SIG-M5 treated with dmso at 0.1 percent for 504 hours (cell line): ENCODE results near the gene KRTAP1-5.
"Not testable (repeated sequence)": the region's sequence is repeated elsewhere in the genome, so short reads cannot be mapped to it uniquely, and the experiment has no call there.

Source experiments
- DNase-seq: peaks from one replicate; lab custom pipeline; 2025; ENCODE audit not compliant: unreplicated experiment; lab: John Stamatoyannopoulos, UW

KRTAP1-5 gene

GRCh38 chr17:41026715-41027471, at the start of gene KRTAP1-5:
Gene KRTAP1-5 (minus strand): TSS chr17:41027208. CDS start chr17:41027155, 53 bp downstream.
- no peak for DNase-seq

GRCh38 chr17:41076788-41077187, 49.8 kb upstream of the KRTAP1-5 start:
- DNase-seq, result no peak

DNA sequence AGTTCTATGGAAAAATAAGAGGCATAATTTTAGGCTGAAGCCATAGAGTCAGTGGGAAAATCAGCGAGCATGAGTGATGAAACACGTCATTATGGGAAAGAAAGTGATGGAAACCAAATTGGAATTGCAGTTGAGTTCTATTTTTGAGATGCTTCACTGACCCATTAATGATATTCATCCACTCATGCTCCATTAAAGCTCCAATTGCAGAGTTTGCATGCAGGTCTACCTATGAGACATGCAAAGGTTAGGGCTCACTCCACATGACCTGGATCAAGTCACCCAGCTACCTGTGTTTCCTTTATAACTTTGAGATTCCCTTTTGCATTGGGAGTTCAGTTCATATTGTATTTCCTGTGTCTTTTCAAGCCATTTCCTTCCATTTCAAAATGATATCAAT, 46.7 kb upstream of the KRTAP1-5 start:
- DNase-seq, result no peak

DNA sequence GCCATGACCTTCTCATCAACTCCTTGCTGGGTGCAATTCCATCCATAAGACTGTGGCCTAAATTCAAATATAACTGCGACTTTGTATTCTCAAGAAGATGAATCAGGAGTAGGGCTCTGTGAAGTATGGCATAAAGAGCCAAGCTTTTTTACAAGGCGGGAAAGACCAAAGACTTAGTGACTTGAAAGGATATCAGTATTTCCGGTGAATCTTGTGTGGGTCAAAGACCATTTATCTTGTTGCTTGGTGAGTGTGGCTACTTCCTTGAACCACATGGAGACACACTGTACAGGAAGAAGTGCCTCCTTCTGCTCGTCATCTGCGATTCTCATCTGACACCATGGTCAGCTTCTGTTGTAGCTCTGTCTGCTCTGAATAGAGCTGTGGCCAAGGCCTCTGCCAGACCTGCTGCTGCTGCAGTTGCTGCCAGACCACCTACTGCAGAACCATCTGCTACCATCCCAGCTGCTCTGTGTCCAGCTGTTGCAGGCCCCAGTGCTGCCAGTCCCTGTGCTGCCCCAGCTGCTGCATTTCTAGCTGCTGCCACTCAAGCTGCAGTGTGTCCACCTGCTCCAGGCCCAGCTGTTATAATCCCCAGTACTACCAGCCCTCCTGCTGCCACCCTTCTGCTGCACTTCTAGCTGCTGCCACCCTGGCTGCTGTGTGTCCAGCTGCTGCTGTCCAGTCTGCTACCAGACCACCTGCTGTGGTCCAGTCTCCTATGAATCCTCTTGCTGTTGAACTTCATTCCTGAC, 44.8 kb upstream of the KRTAP1-5 start:
- no peak for DNase-seq

GRCh38 chr17:41069031-41069430, 42.0 kb upstream of the KRTAP1-5 start:
- no peak for DNase-seq

DNA sequence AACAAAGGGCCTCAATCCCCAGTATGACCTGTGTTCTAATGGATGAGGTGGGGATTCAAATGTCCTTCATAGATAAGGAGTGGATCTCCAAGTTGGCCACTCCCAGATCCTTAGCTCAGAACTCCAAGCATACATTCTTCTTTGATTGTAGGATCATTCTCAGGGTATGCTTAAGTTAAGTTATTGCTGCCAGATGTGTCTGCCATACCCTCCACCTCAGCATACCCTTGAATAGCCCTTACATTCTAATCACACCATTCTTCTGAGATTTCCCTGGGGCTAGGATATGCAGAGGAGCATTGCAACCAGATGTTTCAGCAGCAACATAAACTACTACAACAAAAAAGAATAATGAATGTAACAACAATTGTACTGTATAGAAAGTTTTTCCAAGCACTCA, 40.3 kb upstream of the KRTAP1-5 start:
- no peak for DNase-seq

DNA sequence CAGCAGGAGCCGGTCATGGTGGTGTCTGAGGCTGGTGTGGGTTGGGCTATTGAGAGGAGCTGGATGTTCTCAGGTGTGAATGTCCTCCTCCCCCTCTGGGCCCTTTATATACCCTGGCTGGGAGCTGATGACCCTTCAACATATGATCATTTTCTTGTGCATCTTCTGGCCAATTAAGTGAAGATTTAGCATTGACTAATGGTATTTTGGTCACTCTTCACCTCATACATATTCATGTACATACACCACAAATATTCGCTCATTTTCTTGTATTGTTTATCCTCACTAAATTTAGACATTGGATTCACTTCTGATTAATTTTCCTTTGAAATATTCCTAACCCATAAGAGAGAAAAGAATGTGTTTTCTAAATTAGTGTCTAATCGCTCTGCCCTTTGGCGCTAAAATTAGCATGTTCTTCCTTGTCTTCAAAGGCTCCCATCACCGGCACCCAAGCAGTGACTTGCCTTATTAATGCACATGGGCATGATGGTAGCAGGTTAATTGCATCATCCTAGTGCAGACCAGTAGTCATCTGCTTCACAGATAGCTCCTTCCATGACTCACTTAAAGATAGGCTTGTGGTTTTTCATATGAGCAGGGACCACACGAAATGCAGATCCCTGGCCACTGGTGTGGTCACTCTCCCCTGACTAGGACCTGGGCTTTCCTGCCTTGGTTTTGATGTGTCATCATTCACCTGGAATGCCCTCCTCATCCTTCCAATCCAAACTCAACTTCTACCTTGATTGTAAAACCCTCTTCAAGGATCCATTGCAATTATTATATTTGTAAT, 39.0 kb upstream of the KRTAP1-5 start, which contains the start of gene KRTAP2-4:
TSS of gene KRTAP2-4 (minus strand) at position 51 of the 796 bp plus-strand sequence. CDS start at position 17, 34 bp downstream.
- no peak for DNase-seq

GRCh38 chr17:41065016-41065689, 38.1 kb upstream of the KRTAP1-5 start:
- not testable (repeated sequence) for DNase-seq

DNA sequence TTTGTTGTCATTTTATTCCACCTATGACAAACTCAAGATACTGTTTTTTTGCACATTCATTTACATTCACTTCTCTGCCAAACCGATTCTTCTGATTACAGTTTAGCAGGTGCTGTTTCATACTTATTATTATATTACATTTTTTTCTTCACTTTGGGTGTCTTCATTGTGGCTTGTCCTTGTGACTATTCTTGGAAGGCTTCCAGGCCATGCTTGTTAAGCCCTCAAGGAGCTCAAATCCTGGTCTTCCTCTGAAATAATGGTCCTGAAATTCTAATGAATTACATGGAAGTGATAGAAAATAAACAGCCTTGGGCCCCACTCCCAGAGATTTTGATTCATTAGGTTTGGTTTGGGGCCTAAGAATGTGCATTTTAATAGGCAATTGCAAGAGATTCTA, 37.3 kb upstream of the KRTAP1-5 start:
- DNase-seq, result no peak

GRCh38 chr17:41063449-41063848, 36.4 kb upstream of the KRTAP1-5 start:
- DNase-seq, result no peak

DNA sequence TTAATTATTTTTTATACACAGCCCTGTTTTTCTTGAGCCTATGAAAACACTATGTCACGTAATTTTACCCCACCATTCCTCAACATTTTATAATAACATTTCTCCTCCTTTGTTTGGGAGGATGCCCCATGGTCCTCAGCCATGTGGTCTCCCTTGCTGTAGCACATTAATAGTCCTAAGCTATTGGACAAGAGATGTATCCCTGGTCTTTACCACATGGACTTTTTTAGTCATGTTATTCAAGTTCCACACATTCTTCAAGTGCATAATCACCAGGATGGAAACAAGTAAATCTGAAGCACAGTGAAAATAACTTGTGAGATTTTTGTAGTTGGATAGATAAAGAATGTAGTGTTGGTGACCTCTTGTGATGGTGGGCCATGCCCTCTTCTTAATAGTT, 35.0 kb upstream of the KRTAP1-5 start:
- no peak for DNase-seq

DNA sequence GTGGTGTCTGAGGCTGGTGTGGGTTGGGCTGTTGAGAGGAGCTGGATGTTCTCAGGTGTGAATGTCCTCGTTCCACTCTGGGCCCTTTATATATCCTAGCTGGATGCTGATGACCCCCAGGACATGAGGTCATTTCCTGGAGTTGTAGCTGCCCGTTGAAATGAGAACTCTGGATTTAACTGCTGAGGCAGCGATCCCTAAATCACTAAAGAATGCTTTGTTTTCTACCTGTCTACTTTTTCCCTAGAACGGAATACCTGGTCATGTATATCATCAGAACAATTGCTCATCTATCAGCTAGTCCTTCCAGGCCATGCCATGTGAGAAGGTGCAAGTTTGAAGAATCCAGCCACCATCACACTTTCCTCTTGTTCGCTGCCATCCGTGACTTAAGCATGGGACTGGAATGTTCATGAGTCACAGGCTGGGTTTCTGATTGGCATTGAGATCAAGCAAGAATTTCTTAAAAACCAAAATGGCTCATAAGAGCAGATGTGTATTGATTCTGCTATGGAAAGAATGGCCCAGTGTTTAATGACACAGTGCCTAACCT, 33.1 kb upstream of the KRTAP1-5 start, which contains the start of gene KRTAP2-3:
TSS of gene KRTAP2-3 (minus strand) at position 63 of the 553 bp plus-strand sequence. CDS start 64 bp downstream, outside the sequence.
- no peak for DNase-seq

DNA sequence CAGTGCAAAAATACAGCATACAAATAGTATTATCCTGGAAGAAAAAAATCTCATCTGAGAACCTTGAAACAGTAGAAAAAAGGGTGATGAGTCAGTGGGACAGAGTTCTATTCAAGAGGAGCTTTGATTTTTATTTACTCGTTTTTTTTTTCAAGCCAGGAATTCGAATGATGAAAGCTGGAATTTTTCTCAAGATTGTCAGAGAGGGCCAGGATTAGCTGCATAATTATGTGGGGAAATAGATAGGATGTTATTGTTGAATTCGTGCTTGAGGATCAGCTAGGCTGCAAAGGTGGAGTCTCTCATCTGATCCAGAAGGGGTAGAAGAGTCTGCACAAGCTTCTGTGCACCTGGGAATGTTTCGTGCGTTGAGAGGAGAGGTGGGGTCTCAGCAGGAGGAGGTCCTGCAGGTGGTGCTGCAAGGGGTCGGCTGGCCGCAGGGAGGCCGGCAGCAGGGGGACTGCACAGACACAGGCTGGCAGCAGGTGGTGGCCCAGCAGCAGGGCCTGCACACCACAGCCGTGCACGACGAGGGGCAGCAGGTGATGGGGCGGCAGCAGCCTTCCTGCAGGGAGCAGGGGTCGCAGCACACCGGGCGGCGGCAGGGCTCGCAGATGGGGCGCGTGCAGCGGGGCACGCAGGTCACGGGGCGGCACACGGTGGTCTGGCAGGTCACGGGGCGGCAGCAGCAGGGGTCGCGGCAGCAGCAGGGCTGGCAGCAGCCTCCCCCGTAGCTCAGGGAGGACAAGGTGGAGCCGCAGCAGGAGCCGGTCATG, 32.5 kb upstream of the KRTAP1-5 start:
- DNase-seq, result not testable (repeated sequence)

DNA sequence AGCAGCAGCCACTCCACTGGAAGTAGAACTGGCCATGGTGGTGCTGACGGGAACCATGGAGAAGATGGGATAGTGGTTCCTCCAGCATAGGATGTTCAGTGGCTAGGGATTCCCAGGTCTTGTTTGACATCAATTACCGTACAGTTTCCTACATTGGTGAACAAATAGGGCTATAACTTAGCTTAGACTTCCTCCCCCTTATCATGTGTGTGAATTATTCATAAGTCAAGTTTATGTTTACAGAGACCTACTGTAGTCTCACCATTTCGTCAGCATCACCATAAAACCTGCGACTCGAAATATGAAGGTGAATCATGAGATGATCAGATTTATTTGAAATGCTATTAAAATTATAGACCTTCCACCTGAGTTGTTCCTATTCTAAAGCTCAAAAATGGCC, 31.7 kb upstream of the KRTAP1-5 start:
- DNase-seq, result no peak

GRCh38 chr17:41057547-41057946, 30.5 kb upstream of the KRTAP1-5 start:
- DNase-seq, result no peak

DNA sequence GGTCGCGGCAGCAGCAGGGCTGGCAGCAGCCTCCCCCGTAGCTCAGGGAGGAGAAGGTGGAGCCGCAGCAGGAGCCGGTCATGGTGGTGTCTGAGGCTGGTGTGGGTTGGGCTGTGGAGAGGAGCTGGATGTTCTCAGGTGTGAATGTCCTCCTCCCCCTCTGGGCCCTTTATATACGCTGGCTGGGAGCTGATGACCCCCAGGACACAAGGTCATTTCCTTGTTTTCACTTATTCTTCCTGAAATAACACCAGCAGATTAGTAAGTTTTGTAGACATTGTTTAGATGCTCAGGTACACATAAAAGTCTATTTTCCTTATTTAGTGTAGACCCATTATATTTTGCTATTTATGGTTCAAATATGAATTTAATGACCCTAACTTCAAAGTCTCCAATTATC, 28.1 kb upstream of the KRTAP1-5 start, which contains the start of gene KRTAP2-2:
TSS of gene KRTAP2-2 (minus strand) at position 101 of the 400 bp plus-strand sequence. CDS start at position 82, 19 bp downstream.
- not testable (repeated sequence) for DNase-seq

DNA sequence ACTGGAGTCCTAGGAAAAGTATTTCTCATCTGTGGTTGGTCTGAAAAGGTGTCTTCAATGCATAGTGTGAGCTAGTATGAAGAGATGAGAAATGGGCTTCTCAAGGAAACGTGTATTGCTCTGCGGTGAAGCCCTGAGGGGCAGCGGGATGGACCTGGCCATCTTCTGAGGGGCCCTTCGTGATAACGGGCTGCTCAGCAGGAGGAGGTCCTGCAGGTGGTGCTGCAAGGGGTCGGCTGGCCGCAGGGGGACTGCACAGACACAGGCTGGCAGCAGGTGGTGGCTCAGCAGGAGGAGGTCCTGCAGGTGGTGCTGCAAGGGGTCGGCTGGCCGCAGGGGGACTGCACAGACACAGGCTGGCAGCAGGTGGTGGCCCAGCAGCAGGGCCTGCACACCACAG, 27.5 kb upstream of the KRTAP1-5 start:
- not testable (repeated sequence) for DNase-seq

- no peak for DNase-seq
Measured at GRCh38 chr17:41054025-41054424, 27.0 kb upstream of the KRTAP1-5 start.

DNA sequence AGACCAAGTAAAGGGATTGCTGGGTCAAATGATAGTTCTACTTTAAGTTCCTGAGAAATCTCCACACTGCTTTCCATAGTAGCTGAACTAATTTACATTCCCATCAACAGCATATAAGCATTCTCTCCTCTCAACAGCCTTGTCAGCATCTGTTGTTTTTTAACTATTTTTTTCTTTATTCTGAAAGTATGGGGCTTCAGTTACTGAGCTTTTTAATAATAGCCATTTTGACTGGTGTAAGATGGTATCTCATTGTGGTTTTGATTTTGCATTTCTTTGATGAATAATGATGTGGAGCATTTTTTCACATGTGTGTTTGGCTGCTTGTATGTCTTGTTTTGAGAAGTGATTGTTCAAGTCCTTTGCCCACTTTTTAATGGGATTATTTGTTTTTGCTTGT, 25.6 kb upstream of the KRTAP1-5 start:
- no peak for DNase-seq
